Retinal pigment epithelial cell (primary cell): ENCODE data around the gene BACE1-AS.

Experiments used
- DNase-seq: peaks from one replicate; pipeline ENCODE4 v3.0.0-alpha.2; 2010; ENCODE audit warnings: low read depth
- H3K4me3 ChIP-seq: 2 replicates; pipeline ENCODE4 v1.5.1; 2011; ENCODE audit warnings: mild to moderate bottlenecking, low read length, control low read depth, moderate library complexity
- TF ChIP-seq, protein P1 (sequence below): conservative IDR thresholded peaks from 2 replicates; pipeline ENCODE4 v1.5.1; 2011; ENCODE audit warnings: low read depth, low read length, control low read depth, inconsistent platforms

BACE1-AS gene

DNA sequence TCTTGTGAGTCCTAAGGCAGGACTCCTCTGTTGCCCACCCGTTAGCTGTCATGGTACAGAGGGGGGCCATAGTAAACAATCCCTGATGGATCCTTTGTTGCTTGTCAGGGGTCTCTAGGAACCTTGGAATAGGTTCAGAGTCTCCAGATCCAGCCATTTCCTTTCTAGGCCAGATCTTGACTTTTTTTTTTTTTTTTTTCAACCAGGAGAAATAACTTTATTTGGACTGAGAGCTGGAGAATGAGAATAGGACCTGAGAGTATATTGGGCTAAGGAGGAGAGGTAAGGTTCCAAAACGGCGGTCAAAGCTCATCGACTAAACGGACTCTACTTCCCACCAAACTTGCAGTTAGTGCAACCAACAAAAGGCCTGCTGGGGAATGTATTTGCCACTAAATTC, 44.3 kb downstream of the BACE1-AS start:
- TF ChIP-seq, protein P1, sequence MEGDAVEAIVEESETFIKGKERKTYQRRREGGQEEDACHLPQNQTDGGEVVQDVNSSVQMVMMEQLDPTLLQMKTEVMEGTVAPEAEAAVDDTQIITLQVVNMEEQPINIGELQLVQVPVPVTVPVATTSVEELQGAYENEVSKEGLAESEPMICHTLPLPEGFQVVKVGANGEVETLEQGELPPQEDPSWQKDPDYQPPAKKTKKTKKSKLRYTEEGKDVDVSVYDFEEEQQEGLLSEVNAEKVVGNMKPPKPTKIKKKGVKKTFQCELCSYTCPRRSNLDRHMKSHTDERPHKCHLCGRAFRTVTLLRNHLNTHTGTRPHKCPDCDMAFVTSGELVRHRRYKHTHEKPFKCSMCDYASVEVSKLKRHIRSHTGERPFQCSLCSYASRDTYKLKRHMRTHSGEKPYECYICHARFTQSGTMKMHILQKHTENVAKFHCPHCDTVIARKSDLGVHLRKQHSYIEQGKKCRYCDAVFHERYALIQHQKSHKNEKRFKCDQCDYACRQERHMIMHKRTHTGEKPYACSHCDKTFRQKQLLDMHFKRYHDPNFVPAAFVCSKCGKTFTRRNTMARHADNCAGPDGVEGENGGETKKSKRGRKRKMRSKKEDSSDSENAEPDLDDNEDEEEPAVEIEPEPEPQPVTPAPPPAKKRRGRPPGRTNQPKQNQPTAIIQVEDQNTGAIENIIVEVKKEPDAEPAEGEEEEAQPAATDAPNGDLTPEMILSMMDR, result no peak
- DNase-seq, result no peak

DNA sequence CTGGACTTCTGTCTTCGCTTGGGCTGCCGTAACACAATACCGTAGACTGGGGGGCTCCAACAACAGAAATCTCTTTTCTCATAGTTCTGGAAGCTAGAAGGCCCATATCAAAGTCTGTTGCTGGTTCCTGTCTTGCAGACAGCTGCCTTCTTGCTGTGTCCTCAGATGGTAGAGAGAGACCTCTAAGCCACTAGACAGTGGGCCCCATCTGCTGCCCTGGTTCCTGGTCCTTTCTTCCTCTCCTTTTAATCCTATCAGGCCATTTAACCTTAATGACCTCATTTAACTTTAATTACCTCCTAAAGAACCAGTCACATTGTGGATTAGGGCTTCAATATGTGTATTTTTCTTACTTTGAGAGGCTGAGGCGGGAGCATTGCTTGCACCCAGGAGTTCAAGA, 45.9 kb downstream of the BACE1-AS start:
- TF ChIP-seq, protein P1, result no peak
- DNase-seq, result no peak
- no peak overlapping the region for H3K4me3 ChIP-seq

More for the DNA sequence above, 44.3 kb downstream of the BACE1-AS start:
- no peak overlapping the region for H3K4me3 ChIP-seq
